ENCODE data around the gene HOXD4. TPM values are rescaled to one million over a fixed set of nuclear protein-coding genes. Genes with fewer than 3 reads are reported as not detected.

Gene HOXD4
- total RNA-seq, 1 donor from 2014 or later = not detected

DNA sequence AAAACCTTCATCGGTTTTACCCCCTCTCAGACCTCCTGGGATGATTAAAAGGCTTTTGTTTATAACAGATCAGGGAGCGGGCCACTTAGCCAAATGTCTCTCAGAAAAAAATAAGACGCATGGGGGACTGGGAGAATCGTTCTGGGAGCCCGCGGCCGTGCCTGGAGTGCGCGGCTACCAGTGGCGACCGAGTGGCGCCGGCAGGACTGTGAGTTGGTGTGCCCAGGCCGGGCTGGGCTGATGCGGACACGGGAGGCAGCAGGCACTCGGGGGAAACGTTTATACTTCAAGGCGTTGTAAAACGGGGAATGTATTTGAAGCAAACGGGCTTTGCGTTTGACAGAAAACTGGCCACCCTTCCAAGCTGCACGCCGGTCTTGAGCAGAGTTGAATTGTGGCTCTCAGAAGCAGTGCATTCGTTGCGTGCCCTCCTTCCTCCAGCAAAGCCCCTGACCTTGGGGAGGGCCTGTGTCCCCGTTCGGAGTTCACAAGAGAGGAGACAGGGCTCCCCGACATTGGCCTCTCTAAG, 39.4 kb upstream of the HOXD4 start:
- H3K27ac Mint-ChIP-seq = no peak overlapping the region

DNA sequence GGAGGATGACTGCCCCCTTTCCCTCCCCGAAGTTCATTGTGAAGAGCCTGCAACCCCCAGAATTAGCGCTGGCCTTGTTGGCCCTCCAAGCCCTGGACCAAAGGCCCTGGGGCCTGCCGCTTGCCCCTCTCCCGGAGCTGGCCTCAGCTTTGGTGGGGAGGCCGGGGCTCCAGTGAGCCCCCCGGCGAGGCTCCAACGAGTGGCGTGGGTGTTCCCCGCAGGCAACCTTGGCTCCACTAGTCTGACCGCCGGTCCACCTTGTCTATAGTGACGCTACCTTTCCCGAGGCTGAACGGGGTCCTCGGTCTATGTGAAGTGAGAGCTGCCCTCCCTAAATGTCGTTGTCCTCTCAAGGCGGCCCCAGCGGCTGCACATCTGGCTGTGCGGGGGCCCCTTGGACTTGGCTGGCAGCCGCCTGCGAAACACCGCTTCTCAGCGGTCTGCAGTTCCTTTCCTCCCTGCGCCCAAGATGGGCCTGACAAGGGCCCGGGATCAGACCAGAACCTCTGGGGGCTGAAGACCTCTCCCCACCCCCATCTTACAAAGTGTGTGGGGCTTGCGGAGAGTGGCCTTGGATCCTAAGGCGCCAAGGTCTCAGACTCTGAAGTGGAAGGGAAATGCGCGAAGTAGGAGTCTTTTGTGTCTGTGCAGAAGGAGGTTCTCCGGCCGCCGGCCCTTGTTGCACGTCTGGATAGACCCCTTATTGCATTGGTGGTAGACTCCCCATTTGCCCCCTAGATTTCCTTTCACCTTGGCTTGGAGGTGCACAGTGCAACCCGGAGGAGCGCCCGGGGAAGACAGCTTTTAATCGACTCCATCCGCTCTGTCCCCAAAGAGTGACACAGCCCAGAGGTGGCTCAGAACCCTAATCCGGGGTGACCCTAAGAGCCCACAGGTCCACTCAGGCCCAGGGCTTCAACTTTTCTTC, 38.7 kb upstream of the HOXD4 start:
- intact Hi-C loops (cut with micrococcal nuclease) = no loop called here
- H3K4me3 Mint-ChIP-seq = no peak overlapping the region
- ChIA-PET CTCF (no interaction called here), POLR2A (no interaction called here)
- H3K27me3 Mint-ChIP-seq = peaks cover 67% of the 10 kb centered on the region
- H3K36me3 Mint-ChIP-seq (ENCODE audit: low read depth) = no peaks in the 10 kb centered on the region
- H3K4me1 Mint-ChIP-seq = peaks cover 4% of the 10 kb centered on the region
- H3K9me3 Mint-ChIP-seq = no peaks in the 10 kb centered on the region
- no peak for DNase-seq
- H3K27ac Mint-ChIP-seq = no peak overlapping the region
- ATAC-seq (ENCODE audit: low read depth) = no peak
- TF ChIP-seq, protein P1, sequence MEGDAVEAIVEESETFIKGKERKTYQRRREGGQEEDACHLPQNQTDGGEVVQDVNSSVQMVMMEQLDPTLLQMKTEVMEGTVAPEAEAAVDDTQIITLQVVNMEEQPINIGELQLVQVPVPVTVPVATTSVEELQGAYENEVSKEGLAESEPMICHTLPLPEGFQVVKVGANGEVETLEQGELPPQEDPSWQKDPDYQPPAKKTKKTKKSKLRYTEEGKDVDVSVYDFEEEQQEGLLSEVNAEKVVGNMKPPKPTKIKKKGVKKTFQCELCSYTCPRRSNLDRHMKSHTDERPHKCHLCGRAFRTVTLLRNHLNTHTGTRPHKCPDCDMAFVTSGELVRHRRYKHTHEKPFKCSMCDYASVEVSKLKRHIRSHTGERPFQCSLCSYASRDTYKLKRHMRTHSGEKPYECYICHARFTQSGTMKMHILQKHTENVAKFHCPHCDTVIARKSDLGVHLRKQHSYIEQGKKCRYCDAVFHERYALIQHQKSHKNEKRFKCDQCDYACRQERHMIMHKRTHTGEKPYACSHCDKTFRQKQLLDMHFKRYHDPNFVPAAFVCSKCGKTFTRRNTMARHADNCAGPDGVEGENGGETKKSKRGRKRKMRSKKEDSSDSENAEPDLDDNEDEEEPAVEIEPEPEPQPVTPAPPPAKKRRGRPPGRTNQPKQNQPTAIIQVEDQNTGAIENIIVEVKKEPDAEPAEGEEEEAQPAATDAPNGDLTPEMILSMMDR (IDR thresholded peaks at IDR 0.05) = no peak

More for the DNA sequence above, 39.4 kb upstream of the HOXD4 start:
- intact Hi-C loops (cut with micrococcal nuclease) = loop anchor here (2.0 kb wide), 1 partner anchor 27 kb away; no protein-coding TSS in a partner anchor
- Mint-ChIP-seq H3K36me3 (ENCODE audit: low read depth) (no peaks in the 10 kb centered on the region), H3K4me3 (no peak overlapping the region), H3K4me1 (peaks cover 7% of the 10 kb centered on the region), H3K27me3 (peaks cover 66% of the 10 kb centered on the region), H3K9me3 (no peaks in the 10 kb centered on the region)
- ATAC-seq (ENCODE audit: low read depth) (no peak), DNase-seq (no peak)
- ChIA-PET CTCF (no interaction called here), POLR2A (no interaction called here)
- TF ChIP-seq, protein P1 (IDR thresholded peaks at IDR 0.05) = no peak

DNA sequence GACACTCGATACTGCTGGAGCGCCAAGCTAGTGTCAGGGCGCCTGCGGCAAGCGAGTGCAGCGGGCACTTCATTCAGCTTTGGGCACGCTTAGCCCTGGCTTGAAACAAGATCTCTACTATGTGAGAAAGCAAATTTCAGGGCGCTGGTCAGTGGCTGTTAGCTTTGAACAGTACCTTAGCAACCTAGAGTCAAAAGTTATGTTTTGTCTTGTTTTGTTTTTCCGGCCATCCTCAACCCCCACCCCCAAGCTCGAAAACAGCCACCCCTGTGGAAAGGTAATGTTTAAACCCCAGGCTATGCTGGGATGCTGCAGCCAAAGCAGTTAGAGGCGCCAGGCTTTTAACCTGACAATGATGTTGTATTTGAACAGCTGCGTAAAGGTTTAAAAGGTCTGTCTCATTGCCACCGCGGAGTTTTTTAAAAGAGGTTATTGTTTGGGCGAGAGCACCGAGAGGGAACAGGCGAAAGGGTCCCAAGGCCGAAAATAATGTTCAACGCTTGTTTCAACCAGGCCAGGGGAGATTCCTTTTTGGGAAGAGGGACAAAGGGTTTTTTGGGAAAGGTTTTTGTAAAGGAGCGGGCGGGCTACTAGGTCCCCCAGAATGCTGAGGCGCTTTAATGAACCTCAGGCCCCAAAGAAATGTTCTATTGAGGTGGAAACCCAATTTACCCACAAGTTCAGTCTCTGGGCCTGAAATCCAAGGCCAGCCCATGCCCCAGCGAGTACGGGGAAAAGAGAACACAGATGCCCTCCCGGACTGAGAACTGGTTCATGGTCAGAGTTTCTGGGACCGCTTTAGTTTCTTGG, 37.0 kb upstream of the HOXD4 start:
- TF ChIP-seq, protein P1 (IDR thresholded peaks at IDR 0.05) = no peak
- DNase-seq = no peak
- POLR2A ChIA-PET = interaction anchor here (0.5 kb wide), 1 partner anchor 857 kb away, joined by 3 read pairs; no protein-coding TSS in a partner anchor
- Mint-ChIP-seq H3K4me3 (no peak overlapping the region), H3K36me3 (ENCODE audit: low read depth) (no peaks in the 10 kb centered on the region), H3K27me3 (peaks cover 73% of the 10 kb centered on the region), H3K4me1 (peaks cover 6% of the 10 kb centered on the region), H3K27ac (no peak overlapping the region), H3K9me3 (no peaks in the 10 kb centered on the region)
- CTCF ChIA-PET = no interaction called here
- no peak for ATAC-seq (ENCODE audit: low read depth)
- intact Hi-C loops (cut with micrococcal nuclease) = no loop called here

DNA sequence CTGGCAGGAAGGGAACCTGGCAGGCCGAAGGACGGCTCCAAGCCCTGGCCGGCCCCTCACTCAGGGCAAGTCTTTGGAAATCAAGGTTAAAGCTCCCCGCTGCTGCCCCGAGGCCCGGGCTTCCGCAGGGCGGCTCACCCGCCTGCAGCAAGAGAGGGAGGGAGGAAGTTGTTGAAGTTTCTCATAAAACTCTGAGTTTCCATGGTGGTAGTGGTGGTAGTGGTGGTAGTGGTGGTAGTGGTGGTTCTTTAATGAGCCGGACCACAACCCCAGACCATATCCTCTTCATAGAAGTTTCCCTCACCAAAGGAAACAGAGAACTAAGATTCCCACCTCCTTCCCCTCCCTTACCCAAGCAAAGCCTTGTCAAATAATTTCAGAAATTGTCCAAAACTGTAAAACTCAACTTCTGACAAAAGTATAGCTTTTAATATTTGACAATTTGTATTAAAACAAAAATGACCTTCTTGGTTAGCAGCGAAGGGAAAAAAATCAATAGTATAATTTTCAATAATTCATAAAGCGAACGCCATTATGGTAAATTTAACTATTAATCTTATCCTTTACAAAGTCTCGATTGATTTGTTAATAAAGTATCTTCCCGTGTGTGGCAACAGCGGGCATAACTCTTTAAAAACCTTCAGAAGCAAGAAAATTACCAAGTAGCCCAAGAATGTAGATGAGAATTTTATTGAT, 36.3 kb upstream of the HOXD4 start:
- Mint-ChIP-seq H3K36me3 (ENCODE audit: low read depth) (no peaks in the 10 kb centered on the region), H3K4me1 (peaks cover 6% of the 10 kb centered on the region), H3K4me3 (no peak overlapping the region), H3K27me3 (peaks cover 74% of the 10 kb centered on the region), H3K27ac (no peak overlapping the region), H3K9me3 (no peaks in the 10 kb centered on the region)
- POLR2A ChIA-PET = interaction anchor here (0.5 kb wide), 1 partner anchor 858 kb away, joined by 3 read pairs; no protein-coding TSS in a partner anchor
- no peak for ATAC-seq (ENCODE audit: low read depth)
- CTCF ChIA-PET = no interaction called here
- no peak for DNase-seq
- intact Hi-C loops (cut with micrococcal nuclease) = no loop called here
- TF ChIP-seq, protein P1 (IDR thresholded peaks at IDR 0.05) = no peak
